Uterus (tissue), 2 donors: ENCODE measurements around the gene TECTB.

ENCODE experiments used
- POLR2A ChIP-seq, 2 donors: fragments of 450-650 bp; IDR thresholded peaks; one replicate each; pipeline ENCODE4 v1.6.1; 2016; ENCODE audit warnings: antibody characterized with exemption in 2 of 2, mild to moderate bottlenecking in 1 of 2, moderate library complexity in 1 of 2
- TF ChIP-seq, protein P1 (sequence below), 4 experiments: fragments of 200-600 bp in 2 of 4; fragments of 450-650 bp in 2 of 4; sonication (generic) in 2 of 4; IDR thresholded peaks; one replicate each; pipeline ENCODE4 v1.5.1; 2016 to 2019; ENCODE audit warnings: antibody characterized with exemption in 4 of 4, mild to moderate bottlenecking in 2 of 4, moderate library complexity in 1 of 4

DNA sequence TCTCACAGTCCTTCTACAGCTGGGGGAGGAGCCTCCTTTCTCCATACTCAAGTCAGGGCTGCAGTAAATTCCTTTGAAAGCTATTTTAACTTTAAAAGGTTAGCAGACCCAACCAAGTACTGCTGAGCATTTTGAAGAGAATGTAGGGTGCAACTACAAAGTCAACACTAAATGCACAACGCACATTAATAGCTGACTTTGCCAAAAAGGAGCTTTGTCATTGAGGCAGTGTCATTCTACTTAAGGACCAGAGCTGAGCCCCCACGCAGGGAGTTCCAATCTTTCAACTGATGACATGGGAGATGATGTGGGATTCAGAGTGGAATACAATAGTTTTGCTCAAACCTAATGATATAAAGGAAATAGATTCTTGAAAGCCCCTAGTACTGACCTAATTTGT, 20.3 kb downstream of the TECTB start:
- TF ChIP-seq, protein P1, sequence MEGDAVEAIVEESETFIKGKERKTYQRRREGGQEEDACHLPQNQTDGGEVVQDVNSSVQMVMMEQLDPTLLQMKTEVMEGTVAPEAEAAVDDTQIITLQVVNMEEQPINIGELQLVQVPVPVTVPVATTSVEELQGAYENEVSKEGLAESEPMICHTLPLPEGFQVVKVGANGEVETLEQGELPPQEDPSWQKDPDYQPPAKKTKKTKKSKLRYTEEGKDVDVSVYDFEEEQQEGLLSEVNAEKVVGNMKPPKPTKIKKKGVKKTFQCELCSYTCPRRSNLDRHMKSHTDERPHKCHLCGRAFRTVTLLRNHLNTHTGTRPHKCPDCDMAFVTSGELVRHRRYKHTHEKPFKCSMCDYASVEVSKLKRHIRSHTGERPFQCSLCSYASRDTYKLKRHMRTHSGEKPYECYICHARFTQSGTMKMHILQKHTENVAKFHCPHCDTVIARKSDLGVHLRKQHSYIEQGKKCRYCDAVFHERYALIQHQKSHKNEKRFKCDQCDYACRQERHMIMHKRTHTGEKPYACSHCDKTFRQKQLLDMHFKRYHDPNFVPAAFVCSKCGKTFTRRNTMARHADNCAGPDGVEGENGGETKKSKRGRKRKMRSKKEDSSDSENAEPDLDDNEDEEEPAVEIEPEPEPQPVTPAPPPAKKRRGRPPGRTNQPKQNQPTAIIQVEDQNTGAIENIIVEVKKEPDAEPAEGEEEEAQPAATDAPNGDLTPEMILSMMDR (IDR thresholded peaks at IDR 0.05): no peak
- TF ChIP-seq POLR2A (IDR thresholded peaks at IDR 0.05): no peak
